HEK293 (cell line): ENCODE measurements around the gene FOSB.

Source experiments
- CTCF ChIA-PET: fragments of 350-600 bp; formaldehyde crosslinking; extraction: SDS; loops from one replicate; lab custom pipeline; 2021; ENCODE audit warnings: antibody characterized with exemption; lab: Yijun Ruan, JAX
- POLR2A ChIA-PET: fragments of 300-600 bp; formaldehyde crosslinking; extraction: SDS; loops from one replicate; lab custom pipeline; 2020; ENCODE audit warnings: antibody characterized with exemption, inconsistent platforms; lab: Yijun Ruan, JAX
- H3K27ac ChIP-seq: fragments of 200-500 bp; sonication (Bioruptor generic); 2 replicates; pipeline ENCODE4 v1.5.1; 2014; ENCODE audit warnings: low read depth, low read length, control low read depth, inconsistent platforms; ENCODE audit errors: extremely low read depth
- H3K36me3 ChIP-seq, 2 experiments: fragments of 200-500 bp in 1 of 2; sonication (Bioruptor generic) in 1 of 2; 1 replicate in 1 of 2; 2 replicates in 1 of 2; pipeline ENCODE4 v1.5.1; 2014 to 2017; ENCODE audit warnings: inconsistent platforms in 2 of 2, low read length in 2 of 2; ENCODE audit not compliant: control insufficient read depth in 2 of 2, insufficient read depth in 1 of 2
- H3K4me1 ChIP-seq: fragments of 200-500 bp; sonication (Bioruptor generic); 2 replicates; pipeline ENCODE4 v1.5.1; 2014; ENCODE audit warnings: mild to moderate bottlenecking, low read length, inconsistent platforms; ENCODE audit not compliant: control insufficient read depth, insufficient read depth
- H3K4me3 ChIP-seq: 2 replicates; pipeline ENCODE4 v1.5.1; 2011; ENCODE audit warnings: low read depth, mild to moderate bottlenecking, control low read depth, low read length, moderate library complexity
- H3K9me3 ChIP-seq: fragments of 200-500 bp; sonication (Bioruptor generic); 2 replicates; pipeline ENCODE4 v1.5.1; 2014; ENCODE audit warnings: low read depth, low read length, inconsistent platforms; ENCODE audit not compliant: control insufficient read depth, insufficient read depth
- CTCF ChIP-seq: fragments of 450-650 bp; formaldehyde crosslinking; IDR thresholded peaks from 2 replicates; pipeline ENCODE4 v1.5.1; 2016; ENCODE audit warnings: missing biosample characterization, missing genetic modification characterization
- GFI1B ChIP-seq: fragments of 450-650 bp; formaldehyde crosslinking; IDR thresholded peaks from 2 replicates; pipeline ENCODE4 v1.5.1; 2016; ENCODE audit warnings: missing biosample characterization, missing genetic modification characterization
- MEIS1 ChIP-seq: sonication (generic); formaldehyde crosslinking; IDR thresholded peaks from 2 replicates; pipeline ENCODE4 v1.8.1; 2022; ENCODE audit warnings: missing genetic modification reagents, mild to moderate bottlenecking, borderline replicate concordance
- SP2 ChIP-seq: fragments of 450-650 bp; formaldehyde crosslinking; IDR thresholded peaks from 2 replicates; pipeline ENCODE4 v1.5.1; 2016; ENCODE audit warnings: missing biosample characterization, missing genetic modification characterization
- YY1 ChIP-seq: fragments of 450-650 bp; formaldehyde crosslinking; IDR thresholded peaks from 2 replicates; pipeline ENCODE4 v1.5.1; 2018; ENCODE audit warnings: missing biosample characterization, missing genetic modification characterization
- ZNF140 ChIP-seq: fragments of 450-650 bp; formaldehyde crosslinking; IDR thresholded peaks from 2 replicates; pipeline ENCODE4 v1.5.1; 2016; ENCODE audit warnings: missing biosample characterization, missing genetic modification characterization
- ZNF148 ChIP-seq: fragments of 450-650 bp; formaldehyde crosslinking; IDR thresholded peaks from 2 replicates; pipeline ENCODE4 v1.5.0; 2017; ENCODE audit warnings: missing biosample characterization, missing genetic modification characterization, borderline replicate concordance
- ZNF157 ChIP-seq: fragments of 450-650 bp; formaldehyde crosslinking; IDR thresholded peaks from 2 replicates; pipeline ENCODE4 v1.5.1; 2016; ENCODE audit warnings: missing biosample characterization, missing genetic modification characterization
- ZNF248 ChIP-seq: fragments of 450-650 bp; formaldehyde crosslinking; IDR thresholded peaks from 2 replicates; pipeline ENCODE4 v1.5.1; 2017; ENCODE audit warnings: missing biosample characterization, missing genetic modification characterization
- ZNF501 ChIP-seq: fragments of 450-650 bp; formaldehyde crosslinking; IDR thresholded peaks from 2 replicates; pipeline ENCODE4 v1.5.1; 2016; ENCODE audit warnings: missing biosample characterization, missing genetic modification characterization
- ZNF560 ChIP-seq: fragments of 450-650 bp; formaldehyde crosslinking; IDR thresholded peaks from 2 replicates; pipeline ENCODE4 v1.5.1; 2017; ENCODE audit warnings: missing biosample characterization, missing genetic modification characterization, borderline replicate concordance
- ZNF571 ChIP-seq: fragments of 450-650 bp; formaldehyde crosslinking; IDR thresholded peaks from 2 replicates; pipeline ENCODE4 v1.5.0; 2017; ENCODE audit warnings: missing biosample characterization, missing genetic modification characterization
- ZNF670 ChIP-seq: fragments of 450-650 bp; formaldehyde crosslinking; IDR thresholded peaks from 2 replicates; pipeline ENCODE4 v1.5.1; 2016; ENCODE audit warnings: missing biosample characterization, missing genetic modification characterization, low read depth
- TF ChIP-seq, protein P1 (sequence below): fragments of 450-650 bp; formaldehyde crosslinking; IDR thresholded peaks from 2 replicates; pipeline ENCODE4 v1.5.1; 2016; ENCODE audit warnings: missing biosample characterization, missing genetic modification characterization
- TF ChIP-seq, protein P2 (sequence below): fragments of 450-650 bp; formaldehyde crosslinking; IDR thresholded peaks from 2 replicates; pipeline ENCODE4 v1.5.1; 2017; ENCODE audit warnings: missing biosample characterization, missing genetic modification characterization
- TF ChIP-seq, protein P3 (sequence below): fragments of 450-650 bp; formaldehyde crosslinking; IDR thresholded peaks from 2 replicates; pipeline ENCODE4 v1.5.1; 2016; ENCODE audit warnings: missing biosample characterization, missing genetic modification characterization

Gene FOSB

DNA sequence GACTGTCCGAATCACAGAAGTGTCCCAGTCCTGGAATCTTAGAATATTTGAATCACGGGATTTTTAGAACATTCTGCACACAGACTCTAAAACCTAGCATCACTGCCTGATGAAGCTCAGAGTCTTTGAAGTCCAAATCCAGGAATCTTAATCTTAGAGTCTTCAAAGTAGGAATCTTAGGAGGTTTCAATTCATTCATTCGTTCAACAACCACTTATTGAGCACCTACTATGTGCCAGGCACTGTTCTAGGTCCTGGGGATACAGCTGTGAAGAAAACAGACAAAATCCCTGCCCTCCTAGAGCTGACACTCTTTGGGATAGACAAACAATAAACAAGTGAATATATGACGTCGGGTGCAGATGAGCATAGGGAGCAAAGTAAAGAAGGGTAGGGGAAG is 27.4 kb downstream of the FOSB start:
- peaks cover 6% of the 10 kb centered on the region for H3K4me1 ChIP-seq
- TF ChIP-seq ZNF248 (tag by site-specific recombination) (no peak), YY1 (no peak), ZNF157 (tag by site-specific recombination) (no peak), ZNF148 (no peak), GFI1B (no peak), MEIS1 (CRISPR knock-in tag) (no peak), SP2 (tag by site-specific recombination) (no peak), ZNF560 (tag by site-specific recombination) (no peak), ZNF501 (tag by site-specific recombination) (no peak), ZNF140 (no peak), CTCF (tag by site-specific recombination) (no peak), ZNF670 (tag by site-specific recombination) (no peak), ZNF571 (tag by site-specific recombination) (no peak)
- TF ChIP-seq, protein P1, sequence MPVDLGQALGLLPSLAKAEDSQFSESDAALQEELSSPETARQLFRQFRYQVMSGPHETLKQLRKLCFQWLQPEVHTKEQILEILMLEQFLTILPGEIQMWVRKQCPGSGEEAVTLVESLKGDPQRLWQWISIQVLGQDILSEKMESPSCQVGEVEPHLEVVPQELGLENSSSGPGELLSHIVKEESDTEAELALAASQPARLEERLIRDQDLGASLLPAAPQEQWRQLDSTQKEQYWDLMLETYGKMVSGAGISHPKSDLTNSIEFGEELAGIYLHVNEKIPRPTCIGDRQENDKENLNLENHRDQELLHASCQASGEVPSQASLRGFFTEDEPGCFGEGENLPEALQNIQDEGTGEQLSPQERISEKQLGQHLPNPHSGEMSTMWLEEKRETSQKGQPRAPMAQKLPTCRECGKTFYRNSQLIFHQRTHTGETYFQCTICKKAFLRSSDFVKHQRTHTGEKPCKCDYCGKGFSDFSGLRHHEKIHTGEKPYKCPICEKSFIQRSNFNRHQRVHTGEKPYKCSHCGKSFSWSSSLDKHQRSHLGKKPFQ (tag by site-specific recombination) = no peak
- TF ChIP-seq, protein P2, sequence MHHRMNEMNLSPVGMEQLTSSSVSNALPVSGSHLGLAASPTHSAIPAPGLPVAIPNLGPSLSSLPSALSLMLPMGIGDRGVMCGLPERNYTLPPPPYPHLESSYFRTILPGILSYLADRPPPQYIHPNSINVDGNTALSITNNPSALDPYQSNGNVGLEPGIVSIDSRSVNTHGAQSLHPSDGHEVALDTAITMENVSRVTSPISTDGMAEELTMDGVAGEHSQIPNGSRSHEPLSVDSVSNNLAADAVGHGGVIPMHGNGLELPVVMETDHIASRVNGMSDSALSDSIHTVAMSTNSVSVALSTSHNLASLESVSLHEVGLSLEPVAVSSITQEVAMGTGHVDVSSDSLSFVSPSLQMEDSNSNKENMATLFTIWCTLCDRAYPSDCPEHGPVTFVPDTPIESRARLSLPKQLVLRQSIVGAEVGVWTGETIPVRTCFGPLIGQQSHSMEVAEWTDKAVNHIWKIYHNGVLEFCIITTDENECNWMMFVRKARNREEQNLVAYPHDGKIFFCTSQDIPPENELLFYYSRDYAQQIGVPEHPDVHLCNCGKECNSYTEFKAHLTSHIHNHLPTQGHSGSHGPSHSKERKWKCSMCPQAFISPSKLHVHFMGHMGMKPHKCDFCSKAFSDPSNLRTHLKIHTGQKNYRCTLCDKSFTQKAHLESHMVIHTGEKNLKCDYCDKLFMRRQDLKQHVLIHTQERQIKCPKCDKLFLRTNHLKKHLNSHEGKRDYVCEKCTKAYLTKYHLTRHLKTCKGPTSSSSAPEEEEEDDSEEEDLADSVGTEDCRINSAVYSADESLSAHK (tag by site-specific recombination) = no peak
- TF ChIP-seq, protein P3, sequence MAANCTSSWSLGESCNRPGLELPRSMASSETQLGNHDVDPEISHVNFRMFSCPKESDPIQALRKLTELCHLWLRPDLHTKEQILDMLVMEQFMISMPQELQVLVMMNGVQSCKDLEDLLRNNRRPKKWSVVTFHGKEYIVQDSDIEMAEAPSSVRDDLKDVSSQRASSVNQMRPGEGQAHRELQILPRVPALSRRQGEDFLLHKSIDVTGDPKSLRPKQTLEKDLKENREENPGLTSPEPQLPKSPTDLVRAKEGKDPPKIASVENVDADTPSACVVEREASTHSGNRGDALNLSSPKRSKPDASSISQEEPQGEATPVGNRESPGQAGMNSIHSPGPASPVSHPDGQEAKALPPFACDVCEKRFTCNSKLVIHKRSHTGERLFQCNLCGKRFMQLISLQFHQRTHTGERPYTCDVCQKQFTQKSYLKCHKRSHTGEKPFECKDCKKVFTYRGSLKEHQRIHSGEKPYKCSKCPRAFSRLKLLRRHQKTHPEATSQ (tag by site-specific recombination) = no peak
- TF ChIP-seq, all 188 proteins: peak for 0
- Histone ChIP-seq H3K9me3 (no peaks in the 10 kb centered on the region), H3K36me3 (no peaks in the 10 kb centered on the region), H3K4me3 (no peak overlapping the region), H3K27ac (no peak overlapping the region)
- ChIA-PET CTCF (interaction anchor here (0.8 to 3.2 kb wide), 7 partner anchors 9 to 147 kb away, joined by 3 to 39 read pairs (median 13); no protein-coding TSS in a partner anchor), POLR2A (interaction anchor here (0.6 to 1.5 kb wide), 2 partner anchors 10 to 41 kb away, joined by 3 to 4 read pairs; no protein-coding TSS in a partner anchor)
